SU-DHL-6 (cell line): ENCODE measurements around the gene NFE2L3.

Experiments
- H2AFZ ChIP-seq: fragments of 200-600 bp; sonication (generic); 2 replicates; pipeline ENCODE4 v1.6.1; 2014; ENCODE audit warnings: low read depth, mild to moderate bottlenecking, moderate library complexity, mixed read lengths, antibody characterized with exemption, low read length; ENCODE audit not compliant: severe bottlenecking
- H3F3A ChIP-seq: fragments of 200-600 bp; shearing (Covaris generic); 2 replicates; pipeline ENCODE4 v1.6.0; 2016; ENCODE audit warnings: antibody characterized with exemption, mild to moderate bottlenecking; ENCODE audit not compliant: insufficient read depth
- H3K27ac ChIP-seq: fragments of 200-600 bp; sonication (generic); 2 replicates; pipeline ENCODE4 v1.5.1; 2016; ENCODE audit warnings: low read depth, mild to moderate bottlenecking, low read length, moderate library complexity, mixed read lengths
- H3K27me3 ChIP-seq: fragments of 200-600 bp; sonication (generic), shearing (Covaris generic); 2 replicates; pipeline ENCODE4 v1.6.0; 2014; ENCODE audit warnings: mild to moderate bottlenecking, low read length
- H3K36me3 ChIP-seq: fragments of 200-600 bp; sonication (generic); 2 replicates; pipeline ENCODE4 v1.6.1; 2014; ENCODE audit warnings: mild to moderate bottlenecking, low read length, mixed read lengths
- H3K4me2 ChIP-seq: fragments of 300-600, 200-600 bp; shearing (Covaris generic), sonication (generic); 2 replicates; pipeline ENCODE4 v1.6.0; 2014; ENCODE audit warnings: low read length, low read depth, mild to moderate bottlenecking; ENCODE audit not compliant: poor library complexity, severe bottlenecking
- H3K4me3 ChIP-seq: fragments of 200-600 bp; sonication (generic); 2 replicates; pipeline ENCODE4 v1.5.1; 2014; ENCODE audit warnings: antibody characterized with exemption, low read length, mild to moderate bottlenecking, mixed read lengths; ENCODE audit not compliant: insufficient read depth, poor library complexity, severe bottlenecking
- H3K79me2 ChIP-seq: fragments of 200-600 bp; sonication (generic); 2 replicates; pipeline ENCODE4 v1.6.1; 2014; ENCODE audit warnings: mild to moderate bottlenecking, low read length, moderate library complexity; ENCODE audit not compliant: insufficient read depth
- H3K9ac ChIP-seq: fragments of 200-600 bp; sonication (generic); 2 replicates; pipeline ENCODE4 v1.7.0; 2014; ENCODE audit warnings: mild to moderate bottlenecking, low read length
- H3K9me2 ChIP-seq: fragments of 200-600 bp; sonication (generic); replicated peaks from 2 replicates; pipeline ENCODE4 v1.6.1; 2014; ENCODE audit warnings: low read length; ENCODE audit not compliant: insufficient read depth
- H3K9me3 ChIP-seq: fragments of 200-600 bp; sonication (generic); 2 replicates; pipeline ENCODE4 v1.6.1; 2014; ENCODE audit warnings: low read length, mixed read lengths; ENCODE audit not compliant: insufficient read depth
- H4K20me1 ChIP-seq: fragments of 200-600 bp; sonication (generic); 2 replicates; pipeline ENCODE4 v1.6.1; 2014; ENCODE audit warnings: low read depth, mild to moderate bottlenecking, antibody characterized with exemption, low read length, moderate library complexity, mixed read lengths
- CTCF ChIP-seq: fragments of 200-600 bp; sonication (generic); IDR thresholded peaks from one replicate; pipeline ENCODE4 v1.5.1; 2017; ENCODE audit warnings: antibody characterized with exemption, mild to moderate bottlenecking, low read length, moderate library complexity; ENCODE audit not compliant: insufficient read depth, poor library complexity, severe bottlenecking
- EZH2phosphoT487 ChIP-seq: fragments of 200-600 bp; sonication (generic), shearing (Covaris generic); conservative IDR thresholded peaks from 2 replicates; pipeline ENCODE4 v1.6.1; 2018; ENCODE audit warnings: mild to moderate bottlenecking, antibody characterized with exemption, low read length, moderate library complexity, mixed read lengths

NFE2L3 gene

GRCh38 chr7:26202019-26202990, 50.3 kb downstream of the NFE2L3 start:
- Histone ChIP-seq H3K27me3 (no peaks in the 10 kb centered on the region), H4K20me1 (peaks cover 67% of the 10 kb centered on the region), H3K9me3 (no peaks in the 10 kb centered on the region), H3K79me2 (peaks cover 90% of the 10 kb centered on the region), H3K27ac (peak overlapping the region; percentile 97), H3K4me2 (peak overlapping the region; percentile 77), H3K9me2 (no peaks in the 10 kb centered on the region), H2AFZ (no peak overlapping the region), H3K36me3 (peaks cover 69% of the 10 kb centered on the region), H3K9ac (peak overlapping the region; percentile 98), H3F3A (peaks cover 59% of the 10 kb centered on the region), H3K4me3 (peak overlapping the region; percentile 92)
- TF ChIP-seq CTCF (no peak), EZH2phosphoT487 (no peak)

GRCh38 chr7:26203016-26203415, 51.0 kb downstream of the NFE2L3 start:
- peaks cover 63% of the 10 kb centered on the region for H4K20me1 ChIP-seq
- H3K9me3 ChIP-seq, result no peaks in the 10 kb centered on the region
- peak overlapping the region; percentile 92 for H3K4me3 ChIP-seq
- H2AFZ ChIP-seq, result no peak overlapping the region
- TF ChIP-seq EZH2phosphoT487 (no peak), CTCF (no peak)
- H3K9ac ChIP-seq, result peak overlapping the region; percentile 98
- H3F3A ChIP-seq, result peaks cover 52% of the 10 kb centered on the region
- H3K36me3 ChIP-seq, result peaks cover 67% of the 10 kb centered on the region
- peaks cover 90% of the 10 kb centered on the region for H3K79me2 ChIP-seq
- peak overlapping the region; percentile 77 for H3K4me2 ChIP-seq
- no peaks in the 10 kb centered on the region for H3K27me3 ChIP-seq
- no peaks in the 10 kb centered on the region for H3K9me2 ChIP-seq
- H3K27ac ChIP-seq, result peak overlapping the region; percentile 97

- H3F3A ChIP-seq, result peaks cover 62% of the 10 kb centered on the region
- peaks cover 72% of the 10 kb centered on the region for H3K79me2 ChIP-seq
- peaks cover 75% of the 10 kb centered on the region for H4K20me1 ChIP-seq
Observed at GRCh38 chr7:26208040-26208439, 56.0 kb downstream of the NFE2L3 start.

More at GRCh38 chr7:26208040-26208439, 56.0 kb downstream of the NFE2L3 start:
- Histone ChIP-seq H3K4me2 (no peak overlapping the region), H3K9me2 (no peaks in the 10 kb centered on the region), H2AFZ (no peak overlapping the region), H3K27ac (no peak overlapping the region), H3K27me3 (no peaks in the 10 kb centered on the region), H3K9ac (no peak overlapping the region), H3K9me3 (no peaks in the 10 kb centered on the region), H3K4me3 (no peak overlapping the region), H3K36me3 (peaks cover 90% of the 10 kb centered on the region)
- no peak for TF ChIP-seq EZH2phosphoT487
- no peak for TF ChIP-seq CTCF
